NCI-H1436 (cell line): ENCODE measurements around the gene FLNB.
"Not testable (repeated sequence)": the region's sequence is repeated elsewhere in the genome, so short reads cannot be mapped to it uniquely, and the experiment has no call there.

Experiments
- DNase-seq: peaks from one replicate; lab custom pipeline; 2025; lab: John Stamatoyannopoulos, UW

Gene FLNB

GRCh38 chr3:58180940-58181587 is 172.8 kb downstream of the FLNB start:
- DNase-seq = no peak

GRCh38 chr3:58183221-58183620 is 175.0 kb downstream of the FLNB start:
- no peak for DNase-seq

- no peak for DNase-seq
Measured at GRCh38 chr3:58183891-58184290, 175.7 kb downstream of the FLNB start.

- DNase-seq = no peak
Measured at GRCh38 chr3:58184309-58184981, 176.2 kb downstream of the FLNB start.

GRCh38 chr3:58184982-58185360 is 176.7 kb downstream of the FLNB start:
- no peak for DNase-seq

- no peak for DNase-seq
Measured at GRCh38 chr3:58188173-58188564, 179.9 kb downstream of the FLNB start.

- no peak for DNase-seq
Measured at GRCh38 chr3:58188921-58189451, 180.8 kb downstream of the FLNB start.

GRCh38 chr3:58189691-58190090 is 181.5 kb downstream of the FLNB start:
- no peak for DNase-seq

- DNase-seq = no peak
Measured at GRCh38 chr3:58190291-58190690, 182.1 kb downstream of the FLNB start.

GRCh38 chr3:58190882-58191281 is 182.7 kb downstream of the FLNB start:
- no peak for DNase-seq

GRCh38 chr3:58191361-58191991 is 183.3 kb downstream of the FLNB start:
- no peak for DNase-seq

GRCh38 chr3:58192069-58192468 is 183.8 kb downstream of the FLNB start:
- DNase-seq = no peak

GRCh38 chr3:58193682-58194407 is 185.6 kb downstream of the FLNB start:
- no peak for DNase-seq

- DNase-seq = no peak
Measured at GRCh38 chr3:58197588-58197987, 189.4 kb downstream of the FLNB start.

- DNase-seq = no peak
Measured at GRCh38 chr3:58198362-58198761, 190.1 kb downstream of the FLNB start.

GRCh38 chr3:58198804-58199203 is 190.6 kb downstream of the FLNB start:
- no peak for DNase-seq

GRCh38 chr3:58200121-58200709 is 192.0 kb downstream of the FLNB start:
- DNase-seq = no peak

- DNase-seq = no peak
Measured at GRCh38 chr3:58200846-58201355, 192.7 kb downstream of the FLNB start.

GRCh38 chr3:58201451-58201850 is 193.2 kb downstream of the FLNB start:
- not testable (repeated sequence) for DNase-seq

GRCh38 chr3:58202917-58203360 is 194.7 kb downstream of the FLNB start:
- DNase-seq = no peak

GRCh38 chr3:58203541-58203940 is 195.3 kb downstream of the FLNB start:
- no peak for DNase-seq

GRCh38 chr3:58204720-58205119 is 196.5 kb downstream of the FLNB start:
- DNase-seq = no peak
